ENCODE data around the gene ADAM8. TPM values are rescaled to one million over a fixed set of nuclear protein-coding genes. Genes with fewer than 3 reads are reported as not detected.

Gene ADAM8
- total and polyA plus RNA-seq, 8 donors: 1.9 to 45.3 (median 3.8) TPM

DNA sequence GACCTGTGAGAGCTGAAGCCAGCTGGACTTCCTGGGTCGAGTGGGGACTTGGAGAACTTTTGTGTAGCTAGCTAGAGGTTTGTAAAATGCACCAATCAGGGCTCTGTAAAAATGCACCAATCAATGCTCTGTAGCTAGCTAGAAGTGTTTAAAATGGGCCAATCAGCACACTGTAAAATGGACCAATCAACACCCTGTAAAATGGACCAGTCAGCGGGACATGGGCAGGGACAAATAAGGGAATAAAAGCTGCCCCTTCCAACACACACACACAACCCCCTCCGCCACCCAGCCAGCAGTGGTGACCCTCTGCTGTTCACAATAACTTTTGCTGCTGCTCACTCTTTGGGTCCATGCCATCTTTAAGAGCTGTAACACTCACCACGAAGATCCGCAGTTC lies 39.2 kb upstream of the ADAM8 start:
- H3K36me3 ChIP-seq: peaks cover 0 to 23% of the 10 kb centered on the region in 2 donors
- H3K27me3 ChIP-seq: peaks cover 0 to 25% of the 10 kb centered on the region in 2 donors
- DNase-seq: peak in 1 of 4 donors; percentile 28
- no peak overlapping the region for H3K27ac ChIP-seq
- peaks cover 0 to 14% of the 10 kb centered on the region in 2 donors for H3K4me1 ChIP-seq
- no peak overlapping the region for H3K4me3 ChIP-seq
- no peaks in the 10 kb centered on the region for H3K9me3 ChIP-seq
- TF ChIP-seq, protein P1, sequence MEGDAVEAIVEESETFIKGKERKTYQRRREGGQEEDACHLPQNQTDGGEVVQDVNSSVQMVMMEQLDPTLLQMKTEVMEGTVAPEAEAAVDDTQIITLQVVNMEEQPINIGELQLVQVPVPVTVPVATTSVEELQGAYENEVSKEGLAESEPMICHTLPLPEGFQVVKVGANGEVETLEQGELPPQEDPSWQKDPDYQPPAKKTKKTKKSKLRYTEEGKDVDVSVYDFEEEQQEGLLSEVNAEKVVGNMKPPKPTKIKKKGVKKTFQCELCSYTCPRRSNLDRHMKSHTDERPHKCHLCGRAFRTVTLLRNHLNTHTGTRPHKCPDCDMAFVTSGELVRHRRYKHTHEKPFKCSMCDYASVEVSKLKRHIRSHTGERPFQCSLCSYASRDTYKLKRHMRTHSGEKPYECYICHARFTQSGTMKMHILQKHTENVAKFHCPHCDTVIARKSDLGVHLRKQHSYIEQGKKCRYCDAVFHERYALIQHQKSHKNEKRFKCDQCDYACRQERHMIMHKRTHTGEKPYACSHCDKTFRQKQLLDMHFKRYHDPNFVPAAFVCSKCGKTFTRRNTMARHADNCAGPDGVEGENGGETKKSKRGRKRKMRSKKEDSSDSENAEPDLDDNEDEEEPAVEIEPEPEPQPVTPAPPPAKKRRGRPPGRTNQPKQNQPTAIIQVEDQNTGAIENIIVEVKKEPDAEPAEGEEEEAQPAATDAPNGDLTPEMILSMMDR (IDR thresholded peaks at IDR 0.05): no peak
- ATAC-seq: no peak
- intact Hi-C loops (cut with DNase I): no loop called here

DNA sequence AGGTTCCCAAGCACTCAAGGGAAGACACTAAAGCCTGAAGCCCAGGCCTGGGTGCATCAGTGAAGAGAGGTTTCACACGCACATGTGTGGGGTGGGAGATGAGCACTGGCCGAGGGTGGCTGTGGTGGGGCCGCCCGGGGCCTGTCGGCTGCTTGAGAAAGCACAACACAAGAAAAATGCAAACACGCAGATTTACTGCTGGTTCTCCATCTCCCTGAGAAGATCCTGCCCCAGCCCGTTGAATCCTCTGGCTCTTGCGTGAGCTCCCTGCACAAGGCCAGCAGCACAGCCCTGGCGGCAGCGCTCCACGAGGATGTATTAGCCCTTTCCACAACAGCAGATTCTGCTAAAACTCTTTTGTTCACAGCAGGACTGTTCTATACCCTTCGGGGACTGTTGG lies 38.2 kb upstream of the ADAM8 start:
- H3K27ac ChIP-seq: no peak overlapping the region
- peaks cover 0 to 16% of the 10 kb centered on the region in 2 donors for H3K27me3 ChIP-seq
- DNase-seq: peak in 1 of 4 donors; percentile 63
- TF ChIP-seq, protein P1 (IDR thresholded peaks at IDR 0.05): no peak
- intact Hi-C loops (cut with DNase I): no loop called here
- ATAC-seq: no peak
- no peaks in the 10 kb centered on the region for H3K9me3 ChIP-seq
- H3K36me3 ChIP-seq: peaks cover 0 to 32% of the 10 kb centered on the region in 2 donors
- no peak overlapping the region for H3K4me3 ChIP-seq
- H3K4me1 ChIP-seq: peaks cover 0 to 14% of the 10 kb centered on the region in 2 donors

DNA sequence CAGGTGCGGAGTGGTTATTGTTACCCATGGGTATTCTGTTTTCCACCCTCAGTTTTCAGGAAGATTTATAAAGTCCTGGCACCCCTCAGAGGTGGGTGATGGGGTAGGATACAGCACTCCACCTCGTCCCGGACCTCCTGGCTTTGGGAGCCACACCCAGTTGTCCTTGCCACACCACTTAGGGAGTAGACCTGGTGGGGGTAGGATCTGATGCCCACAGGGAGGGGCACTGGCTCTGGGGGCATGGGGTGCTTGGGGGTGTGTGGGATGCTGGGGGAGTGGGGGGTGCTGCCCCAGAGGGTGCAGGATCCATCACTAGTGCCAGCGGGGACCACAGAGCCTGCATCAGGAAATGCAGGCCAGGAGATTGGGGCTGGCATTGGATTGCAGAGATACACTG lies 36.5 kb upstream of the ADAM8 start:
- Histone ChIP-seq H3K27me3 (no peaks in the 10 kb centered on the region), H3K9me3 (no peaks in the 10 kb centered on the region), H3K4me1 (peaks cover 6 to 14% of the 10 kb centered on the region in 2 donors), H3K36me3 (peaks cover 0 to 32% of the 10 kb centered on the region in 2 donors), H3K4me3 (no peak overlapping the region), H3K27ac (no peak overlapping the region)
- ATAC-seq (no peak), DNase-seq (peak in 1 of 4 donors; percentile 20)
- intact Hi-C loops (cut with DNase I): no loop called here
- TF ChIP-seq, protein P1 (IDR thresholded peaks at IDR 0.05): no peak

DNA sequence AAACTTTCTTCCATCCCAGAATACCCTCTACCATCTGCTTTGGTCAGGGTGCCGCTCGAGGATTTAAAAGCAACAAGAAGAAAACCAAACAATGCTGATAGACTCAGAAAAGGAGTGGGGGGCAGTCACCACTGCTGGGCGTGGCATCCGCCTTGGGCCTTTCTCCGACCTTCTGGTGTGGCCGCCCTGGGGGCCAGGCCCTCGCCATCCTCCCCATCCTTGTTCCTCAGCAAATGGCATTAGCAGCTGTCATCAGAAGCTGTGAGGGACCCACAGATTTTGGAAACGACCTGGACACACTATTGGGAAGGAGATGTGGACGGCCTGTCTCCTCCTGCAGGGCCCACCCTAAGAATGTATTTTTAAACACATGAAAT lies 36.1 kb upstream of the ADAM8 start:
- H3K4me3 ChIP-seq: no peak overlapping the region
- intact Hi-C loops (cut with DNase I): no loop called here
- ATAC-seq: no peak
- H3K9me3 ChIP-seq: no peaks in the 10 kb centered on the region
- DNase-seq: peak in 1 of 4 donors; percentile 43
- H3K36me3 ChIP-seq: peaks cover 0 to 32% of the 10 kb centered on the region in 2 donors
- peaks cover 7 to 17% of the 10 kb centered on the region in 2 donors for H3K4me1 ChIP-seq
- no peaks in the 10 kb centered on the region for H3K27me3 ChIP-seq
- no peak overlapping the region for H3K27ac ChIP-seq
- TF ChIP-seq, protein P1 (IDR thresholded peaks at IDR 0.05): no peak

DNA sequence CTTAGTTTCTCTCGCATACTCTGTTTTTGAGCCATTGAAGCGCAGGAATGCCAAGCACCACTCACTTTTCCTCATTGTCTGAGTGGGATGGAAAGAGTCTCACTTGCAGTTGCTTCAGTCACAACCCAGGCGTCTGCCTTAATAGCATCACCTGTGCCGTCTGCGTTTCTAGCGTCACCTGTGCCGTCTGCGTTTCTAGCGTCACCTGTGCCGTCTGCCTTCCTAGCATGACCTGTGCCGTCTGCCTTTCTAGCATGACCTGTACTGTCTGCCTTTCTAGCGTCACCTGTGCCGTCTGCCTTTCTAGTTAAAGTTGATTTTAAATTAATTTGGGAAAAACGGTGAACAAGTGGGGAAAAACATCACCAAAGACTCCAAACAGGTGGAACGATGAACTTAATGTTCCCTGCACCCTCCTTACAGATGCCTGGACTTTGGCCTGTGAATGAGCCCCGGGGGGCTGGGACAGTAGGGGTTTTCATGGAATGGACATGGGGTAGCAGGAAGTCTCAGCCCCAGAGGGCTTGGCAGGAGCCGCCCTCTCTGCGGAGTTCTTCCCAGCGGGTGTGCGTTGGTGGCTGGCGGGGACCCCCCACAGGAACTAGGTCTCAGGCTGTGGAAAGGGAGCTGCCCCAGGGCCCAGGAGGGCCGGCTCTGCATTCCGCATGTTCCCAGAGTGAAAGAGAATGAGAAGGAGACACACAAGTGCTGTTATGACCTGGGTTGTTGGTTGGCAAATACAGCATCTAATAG lies 35.5 kb upstream of the ADAM8 start:
- no peaks in the 10 kb centered on the region for H3K9me3 ChIP-seq
- ATAC-seq: no peak
- intact Hi-C loops (cut with DNase I): no loop called here
- DNase-seq: peak in 1 of 4 donors; percentile 63
- TF ChIP-seq, protein P1 (IDR thresholded peaks at IDR 0.05): no peak
- H3K27me3 ChIP-seq: no peaks in the 10 kb centered on the region
- H3K36me3 ChIP-seq: peaks cover 0 to 32% of the 10 kb centered on the region in 2 donors
- peaks cover 13 to 23% of the 10 kb centered on the region in 2 donors for H3K4me1 ChIP-seq
- no peak overlapping the region for H3K4me3 ChIP-seq
- H3K27ac ChIP-seq: no peak overlapping the region
